ENCODE data around the gene GAREM1. TPM values are rescaled to one million over a fixed set of nuclear protein-coding genes. Genes with fewer than 3 reads are reported as not detected.

Gene GAREM1
- polyA plus RNA-seq, 1 of the 3 experiments (the other 2 are of a cell fraction) = 2.8 TPM

DNA sequence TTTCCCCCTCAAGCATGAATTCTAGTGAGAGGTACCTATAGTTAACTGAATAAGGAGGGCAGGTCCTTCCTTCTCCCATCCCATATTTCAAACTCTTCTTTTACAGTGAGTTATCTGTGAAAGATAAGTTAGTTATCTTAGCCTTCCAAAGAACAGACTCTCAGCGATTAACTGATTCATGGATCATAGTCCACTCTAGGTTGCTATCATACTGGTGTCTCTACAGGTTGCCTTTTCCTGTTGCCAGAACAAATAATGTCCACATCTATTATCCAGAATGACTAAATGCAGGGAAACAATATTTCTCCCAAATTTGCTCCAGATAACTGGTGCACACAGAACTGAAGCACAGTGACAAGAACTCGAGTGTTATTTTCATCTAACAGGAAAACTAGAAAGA is 212.5 kb downstream of the GAREM1 start:
- no peak overlapping the region for H3K27ac ChIP-seq (ENCODE audit: low read depth in 2 of 2, low read length in 1 of 2)
- no peak for DNase-seq
- no peaks in the 10 kb centered on the region for H3K27me3 ChIP-seq (ENCODE audit: insufficient read depth)
- H3K4me3 ChIP-seq (ENCODE audit: low read depth in 2 of 2, low read length in 1 of 2) = no peak overlapping the region
- no peaks in the 10 kb centered on the region for H3K9me2 ChIP-seq
- H3K36me3 ChIP-seq (replicated peaks in 1 of 2; ENCODE audit: control insufficient read depth in 1 of 2, insufficient read depth in 2 of 2, low read length in 1 of 2) = no peaks in the 10 kb centered on the region
- WGBS (ENCODE audit: low lambda C conversion rate) = 53% methylated on average over 2 of the region's 2 CpGs
- POLR2A ChIA-PET = no interaction called here
- H3K79me2 ChIP-seq (ENCODE audit: insufficient read depth) = no peaks in the 10 kb centered on the region
- TF ChIP-seq FOXM1 (IDR thresholded peaks at IDR 0.05; ENCODE audit: low read depth) (no peak), CTCF (IDR thresholded peaks at IDR 0.05) (no peak), NRF1 (IDR thresholded peaks at IDR 0.05; ENCODE audit: low read depth, low read length) (no peak), SMC3 (IDR thresholded peaks at IDR 0.05; ENCODE audit: low read depth, low read length) (no peak), YY1 (IDR thresholded peaks at IDR 0.05; ENCODE audit: low read depth) (no peak), RFX5 (IDR thresholded peaks at IDR 0.05; ENCODE audit: low read length) (no peak), TEAD4 (IDR thresholded peaks at IDR 0.05; ENCODE audit: borderline replicate concordance, insufficient read depth) (no peak), JUND (IDR thresholded peaks at IDR 0.05) (no peak)
- TF ChIP-seq, protein P1, sequence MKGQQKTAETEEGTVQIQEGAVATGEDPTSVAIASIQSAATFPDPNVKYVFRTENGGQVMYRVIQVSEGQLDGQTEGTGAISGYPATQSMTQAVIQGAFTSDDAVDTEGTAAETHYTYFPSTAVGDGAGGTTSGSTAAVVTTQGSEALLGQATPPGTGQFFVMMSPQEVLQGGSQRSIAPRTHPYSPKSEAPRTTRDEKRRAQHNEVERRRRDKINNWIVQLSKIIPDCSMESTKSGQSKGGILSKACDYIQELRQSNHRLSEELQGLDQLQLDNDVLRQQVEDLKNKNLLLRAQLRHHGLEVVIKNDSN (IDR thresholded peaks at IDR 0.05; ENCODE audit: borderline replicate concordance, low read depth) = no peak
- H3K9me3 ChIP-seq = no peaks in the 10 kb centered on the region
- CTCF ChIA-PET = interaction anchor here (1.6 kb wide), 1 partner anchor 291 kb away, joined by 4 read pairs; no protein-coding TSS in a partner anchor
- H3F3A ChIP-seq (replicated peaks; ENCODE audit: insufficient read depth) = no peaks in the 10 kb centered on the region
- H3K4me1 ChIP-seq (ENCODE audit: control insufficient read depth in 1 of 2, insufficient read depth in 2 of 2, low read depth in 1 of 2, low read length in 1 of 2) = no peaks in the 10 kb centered on the region; a peak in 1 of 4 replicates
- no peak overlapping the region for H2AFZ ChIP-seq (ENCODE audit: low read depth)
- no peak overlapping the region for H3K4me2 ChIP-seq
- H4K20me1 ChIP-seq (ENCODE audit: insufficient read depth) = no peaks in the 10 kb centered on the region
- H3K9ac ChIP-seq = no peak overlapping the region

DNA sequence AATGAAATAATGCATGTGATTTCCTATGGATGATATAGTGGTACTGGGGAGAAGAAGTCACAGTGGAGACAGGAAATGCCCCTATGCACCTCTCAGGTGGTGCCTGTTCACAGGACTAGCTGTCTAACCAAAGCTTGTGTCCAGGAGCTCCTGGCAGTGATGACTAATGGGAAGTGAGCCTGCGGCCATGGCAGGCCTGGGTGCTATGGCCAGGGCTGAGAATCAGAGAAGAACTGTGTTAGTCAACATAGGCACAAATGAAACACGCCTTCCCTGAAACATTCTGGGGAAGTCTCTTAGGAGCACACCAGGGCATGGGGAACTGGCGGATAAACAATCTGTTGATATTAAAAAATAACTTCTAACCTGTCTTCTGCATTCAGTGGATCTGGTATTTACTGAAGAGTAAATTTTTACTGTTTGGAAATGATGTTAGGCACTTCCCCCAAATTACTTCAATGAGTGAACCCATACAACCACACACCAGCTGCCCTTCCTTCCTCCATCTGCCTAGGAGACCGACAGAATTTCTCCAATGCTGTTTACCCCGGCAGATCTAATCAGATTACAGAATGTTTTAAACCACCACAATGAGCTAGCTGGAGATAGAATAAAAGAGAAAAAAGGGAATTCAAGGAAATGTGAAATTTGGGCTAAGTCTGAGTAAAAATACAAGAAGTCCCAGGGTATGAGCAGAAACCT is 213.4 kb downstream of the GAREM1 start:
- CTCF ChIA-PET = interaction anchor here (0.7 to 1.6 kb wide), 4 partner anchors 14 to 300 kb away, joined by 3 to 4 read pairs (median 4); no protein-coding TSS in a partner anchor
- DNase-seq = no peak
- TF ChIP-seq, protein P2, sequence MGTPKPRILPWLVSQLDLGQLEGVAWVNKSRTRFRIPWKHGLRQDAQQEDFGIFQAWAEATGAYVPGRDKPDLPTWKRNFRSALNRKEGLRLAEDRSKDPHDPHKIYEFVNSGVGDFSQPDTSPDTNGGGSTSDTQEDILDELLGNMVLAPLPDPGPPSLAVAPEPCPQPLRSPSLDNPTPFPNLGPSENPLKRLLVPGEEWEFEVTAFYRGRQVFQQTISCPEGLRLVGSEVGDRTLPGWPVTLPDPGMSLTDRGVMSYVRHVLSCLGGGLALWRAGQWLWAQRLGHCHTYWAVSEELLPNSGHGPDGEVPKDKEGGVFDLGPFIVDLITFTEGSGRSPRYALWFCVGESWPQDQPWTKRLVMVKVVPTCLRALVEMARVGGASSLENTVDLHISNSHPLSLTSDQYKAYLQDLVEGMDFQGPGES (IDR thresholded peaks at IDR 0.05; ENCODE audit: low read depth, low read length) = no peak
- TF ChIP-seq TAF1 (IDR thresholded peaks at IDR 0.05; ENCODE audit: borderline replicate concordance, low read depth, low read length) = no peak
- TF ChIP-seq RXRA (IDR thresholded peaks at IDR 0.05; ENCODE audit: borderline replicate concordance, low read depth) = no peak
- TF ChIP-seq FOXM1 (IDR thresholded peaks at IDR 0.05; ENCODE audit: low read depth) = no peak
- TF ChIP-seq JUND (IDR thresholded peaks at IDR 0.05) = no peak
- no peak for TF ChIP-seq GATA2 (CRISPR knock-in tag; IDR thresholded peaks at IDR 0.05)
- no peak for TF ChIP-seq NRF1 (IDR thresholded peaks at IDR 0.05; ENCODE audit: low read depth, low read length)
- TF ChIP-seq SIN3A (IDR thresholded peaks at IDR 0.05; ENCODE audit: borderline replicate concordance, low read depth, low read length) = no peak
- TF ChIP-seq REST (IDR thresholded peaks at IDR 0.05; ENCODE audit: low read depth, low read length) = no peak
- TF ChIP-seq SMC3 (IDR thresholded peaks at IDR 0.05; ENCODE audit: low read depth, low read length) = no peak
- TF ChIP-seq FOXJ3 (CRISPR knock-in tag; IDR thresholded peaks at IDR 0.05) = no peak
- TF ChIP-seq CTCF (IDR thresholded peaks at IDR 0.05) = no peak

More for the DNA sequence above, 213.4 kb downstream of the GAREM1 start:
- no peak overlapping the region for H3K4me3 ChIP-seq (ENCODE audit: low read depth in 2 of 2, low read length in 1 of 2)
- no peaks in the 10 kb centered on the region for H3K79me2 ChIP-seq (ENCODE audit: insufficient read depth)
- no peaks in the 10 kb centered on the region for H3K4me1 ChIP-seq (ENCODE audit: control insufficient read depth in 1 of 2, insufficient read depth in 2 of 2, low read depth in 1 of 2, low read length in 1 of 2)
- no peak overlapping the region for H3K9ac ChIP-seq
- no peaks in the 10 kb centered on the region for H3K9me3 ChIP-seq
- POLR2A ChIA-PET = no interaction called here
- no peaks in the 10 kb centered on the region for H4K20me1 ChIP-seq (ENCODE audit: insufficient read depth)
- no peaks in the 10 kb centered on the region for H3K9me2 ChIP-seq
- H3K36me3 ChIP-seq (replicated peaks in 1 of 2; ENCODE audit: control insufficient read depth in 1 of 2, insufficient read depth in 2 of 2, low read length in 1 of 2) = no peaks in the 10 kb centered on the region
- H2AFZ ChIP-seq (ENCODE audit: low read depth) = no peak overlapping the region
- no peaks in the 10 kb centered on the region for H3F3A ChIP-seq (replicated peaks; ENCODE audit: insufficient read depth)
- no peak overlapping the region for H3K27ac ChIP-seq (ENCODE audit: low read depth in 2 of 2, low read length in 1 of 2)
- no peak overlapping the region for H3K4me2 ChIP-seq
- 78% methylated on average over 5 of the region's 5 CpGs for WGBS (ENCODE audit: low lambda C conversion rate)
- H3K27me3 ChIP-seq (ENCODE audit: insufficient read depth) = no peaks in the 10 kb centered on the region; the same call in 1 of the 2 replicates
